Prostate gland (tissue), 2 donors: ENCODE data around the gene NXPH4.

ENCODE experiments used
- CTCF ChIP-seq, 4 experiments: fragments of 200-600 bp in 2 of 4; fragments of 450-650 bp in 2 of 4; sonication (generic) in 2 of 4; IDR thresholded peaks; 1 replicate in 3 of 4; 2 replicates in 1 of 4; pipeline ENCODE4 v1.5.1; 2016 to 2019; ENCODE audit warnings: antibody characterized with exemption in 4 of 4, mild to moderate bottlenecking in 2 of 4, moderate library complexity in 2 of 4
- POLR2A ChIP-seq: fragments of 450-650 bp; IDR thresholded peaks from one replicate; pipeline ENCODE4 v1.6.1; 2016; ENCODE audit warnings: antibody characterized with exemption, mild to moderate bottlenecking
- POLR2AphosphoS5 ChIP-seq: sonication (generic); formaldehyde crosslinking; IDR thresholded peaks from one replicate; pipeline ENCODE4 v1.6.1; 2017; ENCODE audit warnings: antibody characterized with exemption

- no peak for TF ChIP-seq POLR2AphosphoS5
- no peak for TF ChIP-seq CTCF (IDR thresholded peaks at IDR 0.05)
- no peak for TF ChIP-seq POLR2A
These were observed 56.9 kb downstream of the NXPH4 start for GRCh38 chr12:57273516-57273915.
